GM18951 (cell line): ENCODE measurements around the gene DST.

Experiments
- POLR2A ChIP-seq: IDR thresholded peaks from 4 replicates; pipeline ENCODE4 v1.6.1; 2011; ENCODE audit warnings: mild to moderate bottlenecking; ENCODE audit not compliant: insufficient read length, insufficient read depth; ENCODE audit errors: extremely low read depth
- in situ Hi-C: fragments of 300-500 bp; cut with MboI; formaldehyde crosslinking; loops from one replicate; pipeline ENCODE4 v1.12.0; 2022; ENCODE audit warnings: low sequenced_read_pairs, mixed read lengths, inconsistent platforms; ENCODE audit not compliant: unreplicated experiment

Gene DST

DNA sequence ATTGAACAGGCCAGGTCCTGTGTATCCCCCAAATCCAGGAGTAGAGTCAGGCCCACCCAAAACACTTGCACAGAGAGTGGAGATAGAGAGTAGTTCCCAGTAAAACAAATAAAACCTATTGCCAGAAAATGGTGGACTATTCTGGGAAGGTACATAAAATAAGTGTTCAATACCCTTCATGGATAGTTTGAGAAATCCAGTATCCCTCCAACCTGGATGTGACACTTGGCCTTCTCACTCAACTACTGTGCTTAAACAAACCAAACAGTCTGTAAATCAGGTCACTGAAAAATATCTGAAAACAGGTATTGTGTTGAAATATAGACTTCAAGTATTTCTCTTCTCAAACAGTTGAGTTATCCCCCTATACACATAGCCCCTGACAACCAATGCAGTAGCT lies 233.7 kb downstream of the DST start:
- no peak for TF ChIP-seq POLR2A
- in situ Hi-C loops, result no loop called here
